Lung (tissue), 12 donors: ENCODE measurements around the gene SMARCD3. TPM values are rescaled to one million over a fixed set of nuclear protein-coding genes. Genes with fewer than 3 reads are reported as not detected.

ENCODE experiments used
- ATAC-seq: fragments of 200-7000 bp; cut with Tn5 transposase; one replicate; pipeline ENCODE4 v1.9.1; 2020; ENCODE audit warnings: moderate number of reproducible peaks; ENCODE audit not compliant: insufficient read depth, low FRiP score
- DNase-seq, 3 donors: peaks; one replicate each; pipeline ENCODE4 v3.0.0-alpha.2; 2013 to 2017
- H3K27ac ChIP-seq, 2 donors: one replicate each; pipeline ENCODE4 v1.5.1; 2013; ENCODE audit warnings: mild to moderate bottlenecking in 2 of 2, moderate library complexity in 2 of 2, control low read depth in 1 of 2, inconsistent platforms in 1 of 2, low read depth in 1 of 2, low read length in 1 of 2
- H3K27me3 ChIP-seq, 3 donors: one replicate each; pipeline ENCODE4 v1.5.1; 2013; ENCODE audit warnings: low read length in 2 of 3; ENCODE audit not compliant: control insufficient read depth in 3 of 3, insufficient read depth in 3 of 3
- H3K36me3 ChIP-seq, 4 donors: one replicate each; pipeline ENCODE4 v1.5.1; 2013; ENCODE audit warnings: low read length in 4 of 4, mild to moderate bottlenecking in 1 of 4, moderate library complexity in 1 of 4; ENCODE audit not compliant: control insufficient read depth in 4 of 4, insufficient read depth in 4 of 4
- H3K4me1 ChIP-seq, 5 donors: one replicate each; pipeline ENCODE4 v1.5.1; 2013; ENCODE audit warnings: low read length in 5 of 5, mild to moderate bottlenecking in 2 of 5, moderate library complexity in 1 of 5; ENCODE audit not compliant: control insufficient read depth in 5 of 5, insufficient read depth in 5 of 5
- H3K4me3 ChIP-seq: one replicate; pipeline ENCODE4 v1.5.1; 2013; ENCODE audit warnings: mild to moderate bottlenecking, control low read depth, moderate library complexity
- H3K9ac ChIP-seq, 2 donors: one replicate each; pipeline ENCODE4 v1.5.1; 2013; ENCODE audit warnings: low read length in 2 of 2, control low read depth in 1 of 2; ENCODE audit not compliant: insufficient read depth in 1 of 2
- H3K9me3 ChIP-seq, 4 donors: one replicate each; pipeline ENCODE4 v1.5.1; 2013; ENCODE audit warnings: low read length in 3 of 4, mild to moderate bottlenecking in 1 of 4, moderate library complexity in 1 of 4; ENCODE audit not compliant: control insufficient read depth in 4 of 4, insufficient read depth in 3 of 4
- WGBS, 2 donors: extraction: QIAGEN DNeasy Blood & Tissue Kit; methylation state at CpG; one replicate each; pipeline ENCODE4 v1.1.7; 2013; 5-methylcytosine and 5-hydroxymethylcytosine counted together
- polyA plus RNA-seq, 2 donors: library from polyadenylated mRNA; stranded (reverse); fragments of 200-250 nt; gene quantifications; one replicate each; pipeline ENCODE4 v1.2.1, GENCODE V29; 2013
- total RNA-seq, 2 donors: library from RNA; depleted of rRNA in 1 of 2; stranded (reverse); fragments of >200 nt in 1 of 2; gene quantifications; one replicate each; pipeline ENCODE4 v1.2.1, GENCODE V29; 2014 to 2021
- TF ChIP-seq, protein P1 (sequence below): IDR thresholded peaks from 2 replicates; pipeline ENCODE4 v1.5.1; 2012; ENCODE audit warnings: mild to moderate bottlenecking; ENCODE audit errors: control extremely low read depth, extremely low read depth
- donor health status: control.
- donor health status: control.
- donor health status: Bipolar disorder and iron deficiency.
- donor health status: healthy.
- donor health status: DM: yes; HTN: yes; CAD: no.

Gene SMARCD3
- total and polyA plus RNA-seq, 4 donors, result 37.5 to 70.9 (median 51.4) TPM

DNA sequence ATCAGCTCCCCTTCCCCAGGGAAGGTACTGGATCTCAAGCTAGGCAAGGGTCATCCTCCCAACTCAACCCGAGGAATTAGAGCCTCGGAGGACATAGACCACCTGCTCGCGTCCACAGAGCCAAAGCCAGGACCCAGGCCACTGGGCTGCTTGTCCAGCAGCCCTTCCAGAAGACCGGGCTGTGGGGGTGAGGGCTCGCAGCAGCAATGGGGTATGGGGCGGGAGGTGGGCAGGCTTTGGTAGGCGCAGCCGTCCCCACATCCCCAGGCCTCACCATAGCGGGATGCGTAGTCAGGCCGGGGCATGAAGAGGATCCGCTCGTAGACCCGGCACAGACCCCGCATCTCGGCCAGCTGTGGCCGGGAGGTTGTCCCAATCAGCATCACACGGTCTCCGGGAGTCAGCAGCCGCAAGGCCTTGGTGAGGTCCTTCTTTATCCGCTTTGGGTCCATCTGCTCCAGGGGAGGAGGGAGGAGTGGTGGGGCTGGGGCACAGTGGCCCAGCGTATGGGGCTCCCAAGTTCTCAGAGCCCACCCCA, 56.4 kb downstream of the SMARCD3 start:
- H3K4me3 ChIP-seq, result no peak overlapping the region
- H3K9ac ChIP-seq, result no peak overlapping the region
- H3K27ac ChIP-seq, result no peak overlapping the region
- no peaks in the 10 kb centered on the region for H3K27me3 ChIP-seq
- no peaks in the 10 kb centered on the region for H3K9me3 ChIP-seq
- DNase-seq (no peak), ATAC-seq (no peak)
- TF ChIP-seq, protein P1, sequence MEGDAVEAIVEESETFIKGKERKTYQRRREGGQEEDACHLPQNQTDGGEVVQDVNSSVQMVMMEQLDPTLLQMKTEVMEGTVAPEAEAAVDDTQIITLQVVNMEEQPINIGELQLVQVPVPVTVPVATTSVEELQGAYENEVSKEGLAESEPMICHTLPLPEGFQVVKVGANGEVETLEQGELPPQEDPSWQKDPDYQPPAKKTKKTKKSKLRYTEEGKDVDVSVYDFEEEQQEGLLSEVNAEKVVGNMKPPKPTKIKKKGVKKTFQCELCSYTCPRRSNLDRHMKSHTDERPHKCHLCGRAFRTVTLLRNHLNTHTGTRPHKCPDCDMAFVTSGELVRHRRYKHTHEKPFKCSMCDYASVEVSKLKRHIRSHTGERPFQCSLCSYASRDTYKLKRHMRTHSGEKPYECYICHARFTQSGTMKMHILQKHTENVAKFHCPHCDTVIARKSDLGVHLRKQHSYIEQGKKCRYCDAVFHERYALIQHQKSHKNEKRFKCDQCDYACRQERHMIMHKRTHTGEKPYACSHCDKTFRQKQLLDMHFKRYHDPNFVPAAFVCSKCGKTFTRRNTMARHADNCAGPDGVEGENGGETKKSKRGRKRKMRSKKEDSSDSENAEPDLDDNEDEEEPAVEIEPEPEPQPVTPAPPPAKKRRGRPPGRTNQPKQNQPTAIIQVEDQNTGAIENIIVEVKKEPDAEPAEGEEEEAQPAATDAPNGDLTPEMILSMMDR, result no peak
- no peaks in the 10 kb centered on the region for H3K36me3 ChIP-seq
- WGBS, 2 donors, result 95 to 96% methylated on average over 23 of the region's 23 CpGs
- H3K4me1 ChIP-seq, result no peaks in the 10 kb centered on the region

DNA sequence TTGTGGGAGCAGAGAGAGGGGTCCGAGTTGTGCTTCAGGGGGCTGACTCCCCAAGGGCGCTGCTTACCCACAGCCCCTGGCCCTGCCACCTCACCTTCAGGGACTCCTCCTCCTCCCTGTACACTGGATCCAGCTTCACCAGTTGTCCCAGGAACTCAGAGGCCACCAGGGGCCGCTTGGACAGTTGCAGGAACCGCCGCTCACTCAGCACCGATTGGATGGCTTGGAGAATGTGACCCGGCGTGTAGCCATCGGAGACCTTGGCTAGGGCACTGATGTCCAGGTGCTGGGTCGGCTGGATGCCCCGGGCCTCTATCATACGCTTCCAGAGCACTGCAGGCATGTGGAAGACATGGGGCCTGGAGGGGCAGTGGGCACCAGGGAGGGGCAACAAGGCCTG, 57.0 kb downstream of the SMARCD3 start:
- Histone ChIP-seq H3K9ac (no peak overlapping the region), H3K4me3 (no peak overlapping the region), H3K36me3 (no peaks in the 10 kb centered on the region), H3K27me3 (no peaks in the 10 kb centered on the region), H3K4me1 (no peaks in the 10 kb centered on the region), H3K27ac (no peak overlapping the region), H3K9me3 (no peaks in the 10 kb centered on the region)
- DNase-seq (no peak), ATAC-seq (no peak)
- 78 to 90% methylated on average over 12 of the region's 12 CpGs for WGBS, 2 donors
- TF ChIP-seq, protein P1, result no peak

DNA sequence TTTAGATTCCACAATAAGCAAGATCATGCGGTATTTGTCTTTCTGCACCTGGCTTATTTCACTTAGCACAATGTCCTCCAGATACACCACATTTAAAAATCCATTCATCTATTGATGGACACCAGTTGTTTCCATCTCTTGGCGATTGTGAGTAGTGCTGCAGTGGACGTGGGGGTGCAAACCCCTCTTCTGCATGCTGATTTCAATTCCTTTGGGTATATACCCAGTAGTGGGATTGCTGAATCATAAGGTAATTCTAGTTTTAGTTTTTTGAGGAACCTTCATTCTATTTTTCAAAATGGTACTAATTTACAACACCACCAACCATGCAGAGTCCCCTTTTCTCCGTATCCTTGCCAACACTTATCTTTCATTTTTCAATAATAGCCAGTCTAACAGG, 59.5 kb downstream of the SMARCD3 start:
- TF ChIP-seq, protein P1, result no peak
- no peak for ATAC-seq
- Histone ChIP-seq H3K9ac (no peak overlapping the region), H3K4me3 (no peak overlapping the region), H3K9me3 (no peaks in the 10 kb centered on the region), H3K36me3 (no peaks in the 10 kb centered on the region), H3K27ac (no peak overlapping the region), H3K27me3 (no peaks in the 10 kb centered on the region), H3K4me1 (peaks cover 0 to 5% (median 0%) of the 10 kb centered on the region in 5 donors)
- 82 to 88% methylated on average over 4 of the region's 4 CpGs for WGBS, 2 donors
- no peak for DNase-seq

Other genes starting within 250 kb of the SMARCD3 start
- 1 to 10 TPM; 1.1 to 2.8 TPM for gene ATG9B, start 224.2 kb downstream of the SMARCD3 start, total RNA-seq
- gene ATG9B, start 224.2 kb downstream of the SMARCD3 start, polyA plus RNA-seq, result 1 to 10 TPM in 1 of 2 donors, under 1 TPM in 1; 0.78 to 1.8 TPM
- 10 to 100 TPM; 21.8 to 61.5 TPM for gene ABCB8, start 220.2 kb downstream of the SMARCD3 start, total RNA-seq
- 10 to 100 TPM; 28.7 to 28.9 TPM for gene ABCB8, start 220.2 kb downstream of the SMARCD3 start, polyA plus RNA-seq
- gene ASIC3, start 200.2 kb downstream of the SMARCD3 start, total RNA-seq, result 1 to 10 TPM in 1 of 2 donors, under 1 TPM in 1; 0.37 to 3.9 TPM
- 1 to 10 TPM; 1.6 to 3.2 TPM for gene ASIC3, start 200.2 kb downstream of the SMARCD3 start, polyA plus RNA-seq
- gene CDK5, start 190.8 kb downstream of the SMARCD3 start, total RNA-seq, result 10 to 100 TPM in 1 of 2 donors, 1 to 10 TPM in 1; 6.8 to 17.3 TPM
- gene CDK5, start 190.8 kb downstream of the SMARCD3 start, polyA plus RNA-seq, result 10 to 100 TPM in 1 of 2 donors, 1 to 10 TPM in 1; 6.9 to 11.5 TPM
- 100 to 1,000 TPM in 1 of 2 donors, 10 to 100 TPM in 1; 66.3 to 173 TPM for gene SLC4A2, start 189.1 kb downstream of the SMARCD3 start, total RNA-seq
- 100 to 1,000 TPM in 1 of 2 donors, 10 to 100 TPM in 1; 96.7 to 144 TPM for gene SLC4A2, start 189.1 kb downstream of the SMARCD3 start, polyA plus RNA-seq
- gene FASTK, start 167.9 kb downstream of the SMARCD3 start, total RNA-seq, result 10 to 100 TPM; 28.9 to 99.8 TPM
- 100 to 1,000 TPM in 1 of 2 donors, 10 to 100 TPM in 1; 80.0 to 108 TPM for gene FASTK, start 167.9 kb downstream of the SMARCD3 start, polyA plus RNA-seq
- gene TMUB1, start 165.2 kb downstream of the SMARCD3 start, total RNA-seq, result 10 to 100 TPM; 32.8 to 49.6 TPM
- 100 to 1,000 TPM in 1 of 2 donors, 10 to 100 TPM in 1; 43.5 to 104 TPM for gene TMUB1, start 165.2 kb downstream of the SMARCD3 start, polyA plus RNA-seq
- gene AGAP3, start 162.2 kb downstream of the SMARCD3 start, total RNA-seq, result 100 to 1,000 TPM in 1 of 2 donors, 10 to 100 TPM in 1; 75.9 to 194 TPM
- gene AGAP3, start 162.2 kb downstream of the SMARCD3 start, polyA plus RNA-seq, result 100 to 1,000 TPM in 1 of 2 donors, 10 to 100 TPM in 1; 81.8 to 138 TPM
- not detected for gene GBX1, start 81.0 kb downstream of the SMARCD3 start, total RNA-seq
- gene GBX1, start 81.0 kb downstream of the SMARCD3 start, polyA plus RNA-seq, result not detected
- gene ASB10, start 61.4 kb downstream of the SMARCD3 start, total RNA-seq, result not detected
- not detected for gene ASB10, start 61.4 kb downstream of the SMARCD3 start, polyA plus RNA-seq
- gene H2BK1, start 38.2 kb downstream of the SMARCD3 start, total RNA-seq, result under 1 TPM in 1 of 2 donors, not detected in 1; 0.52 TPM
- gene H2BK1, start 38.2 kb downstream of the SMARCD3 start, polyA plus RNA-seq, result not detected
- gene ABCF2, start 21.5 kb downstream of the SMARCD3 start, total RNA-seq, result 10 to 100 TPM; 13.2 to 36.2 TPM
- gene ABCF2, start 21.5 kb downstream of the SMARCD3 start, polyA plus RNA-seq, result 10 to 100 TPM; 15.4 to 36.3 TPM
- 10 to 100 TPM; 23.3 to 54.0 TPM for gene CHPF2, start 16.2 kb downstream of the SMARCD3 start, total RNA-seq
- 10 to 100 TPM; 33.8 to 36.2 TPM for gene CHPF2, start 16.2 kb downstream of the SMARCD3 start, polyA plus RNA-seq
- gene NUB1, start 93.1 kb upstream of the SMARCD3 start, total RNA-seq, result 10 to 100 TPM; 39.1 to 47.4 TPM
- 10 to 100 TPM; 22.6 to 30.1 TPM for gene NUB1, start 93.1 kb upstream of the SMARCD3 start, polyA plus RNA-seq
- 10 to 100 TPM in 1 of 2 donors, 1 to 10 TPM in 1; 2.9 to 19.7 TPM for gene WDR86, start 161.3 kb upstream of the SMARCD3 start, total RNA-seq
- 1 to 10 TPM in 1 of 2 donors, under 1 TPM in 1; 0.81 to 1.9 TPM for gene WDR86, start 161.3 kb upstream of the SMARCD3 start, polyA plus RNA-seq
- gene CRYGN, start 191.4 kb upstream of the SMARCD3 start, total RNA-seq, result under 1 TPM; 0.28 to 0.34 TPM
- under 1 TPM in 1 of 2 donors, not detected in 1; 0.07 TPM for gene CRYGN, start 191.4 kb upstream of the SMARCD3 start, polyA plus RNA-seq